GM12878 (cell line): ENCODE measurements around the gene DOHH. TPM values are rescaled to one million over a fixed set of nuclear protein-coding genes. Genes with fewer than 3 reads are reported as not detected.

Experiments used
- ATAC-seq: fragments of 200-7000 bp; cut with Tn5 transposase; 3 replicates; pipeline ENCODE4 v1.9.1; 2020; ENCODE audit warnings: mild to moderate bottlenecking, moderate library complexity
- BruUV-seq: library from RNA; stranded (reverse); fragments of 400-500 nt; replicated peaks from 2 replicates; lab custom pipeline; 2021; lab: Mats Ljungman, UMichigan
- CTCF ChIA-PET: fragments of 300-600 bp; sonication (Branson Sonifier 250); formaldehyde crosslinking; extraction: SDS; loops from one replicate; lab custom pipeline; 2021; ENCODE audit warnings: inconsistent platforms; lab: Yijun Ruan, JAX
- POLR2A ChIA-PET: fragments of 350-600 bp; formaldehyde crosslinking; extraction: SDS; loops from one replicate; lab custom pipeline; 2021; ENCODE audit warnings: inconsistent platforms; lab: Charles Lee
- RAD21 ChIA-PET: fragments of 300-600 bp; sonication (Branson Sonifier 250); formaldehyde crosslinking; loops from one replicate; lab custom pipeline; 2023; ENCODE audit warnings: antibody characterized with exemption; ENCODE audit not compliant: unreplicated experiment; lab: Charles Lee
- SMC1A ChIA-PET: fragments of 300-600 bp; sonication (Branson Sonifier 250); formaldehyde crosslinking; loops from one replicate; lab custom pipeline; 2023; ENCODE audit not compliant: unreplicated experiment, uncharacterized antibody; lab: Charles Lee
- DNase-seq: peaks from one replicate; pipeline ENCODE4 v3.0.0-alpha.2; 2011; ENCODE audit warnings: low read depth, low spot score
- FAIRE-seq: peaks from 3 replicates; lab custom pipeline; 2011; peaks lifted over from hg19 to GRCh38; lab: Jason Lieb, UNC
- H2AFZ ChIP-seq: 2 replicates; pipeline ENCODE4 v1.6.0; 2011; ENCODE audit warnings: low read depth, low read length, control low read depth; ENCODE audit not compliant: control insufficient read depth
- H3K27ac ChIP-seq: 2 replicates; pipeline ENCODE4 v1.5.1; 2011; ENCODE audit warnings: control low read depth; ENCODE audit not compliant: control insufficient read depth, insufficient read depth
- H3K27me3 ChIP-seq, 2 experiments: replicated peaks in 1 of 2; 2 replicates each; pipeline versions ENCODE4 v1.6.0 to v1.6.1; 2011; ENCODE audit warnings: low read length in 1 of 2; ENCODE audit not compliant: control insufficient read depth in 2 of 2, insufficient read depth in 2 of 2
- H3K36me3 ChIP-seq, 2 experiments: 2 replicates each; pipeline ENCODE4 v1.5.1; 2011; ENCODE audit warnings: low read length in 1 of 2; ENCODE audit not compliant: control insufficient read depth in 2 of 2, insufficient read depth in 2 of 2
- H3K4me1 ChIP-seq: 2 replicates; pipeline ENCODE4 v1.6.1; 2011; ENCODE audit warnings: mild to moderate bottlenecking, low read length, moderate library complexity, mixed read lengths; ENCODE audit not compliant: control insufficient read depth, insufficient read depth
- H3K4me2 ChIP-seq: 2 replicates; pipeline ENCODE4 v1.6.0; 2011; ENCODE audit warnings: control low read depth; ENCODE audit not compliant: control insufficient read depth, insufficient read depth
- H3K4me3 ChIP-seq: fragments of 200-600 bp; sonication (generic); 2 replicates; pipeline ENCODE4 v1.5.1; 2016
- H3K79me2 ChIP-seq: 2 replicates; pipeline ENCODE4 v1.6.0; 2011; ENCODE audit warnings: low read length; ENCODE audit not compliant: control insufficient read depth, insufficient read depth
- H3K9ac ChIP-seq: 2 replicates; pipeline ENCODE4 v1.8.0; 2011; ENCODE audit warnings: low read length, control low read depth, mixed read lengths; ENCODE audit not compliant: control insufficient read depth, insufficient read depth
- H3K9me3 ChIP-seq: replicated peaks from 3 replicates; pipeline ENCODE4 v1.5.1; 2011; ENCODE audit warnings: mild to moderate bottlenecking, low read length; ENCODE audit not compliant: control insufficient read depth, insufficient read depth
- H4K20me1 ChIP-seq: 2 replicates; pipeline ENCODE4 v1.6.0; 2011; ENCODE audit not compliant: control insufficient read depth, insufficient read depth
- BRCA1 ChIP-seq: IDR thresholded peaks from 2 replicates; pipeline ENCODE4 v1.6.1; 2011; ENCODE audit warnings: low read depth, low read length, improper control_type of control experiment
- CEBPZ ChIP-seq: fragments of 150-350 bp; IDR thresholded peaks from 2 replicates; pipeline ENCODE4 v1.6.1; 2016; ENCODE audit warnings: low read depth, low read length
- E2F8 ChIP-seq: fragments of 450-650 bp; IDR thresholded peaks from 2 replicates; pipeline ENCODE4 v1.6.1; 2018; ENCODE audit warnings: mild to moderate bottlenecking, low read depth, moderate library complexity; ENCODE audit not compliant: partially characterized antibody
- HDAC6 ChIP-seq: fragments of 200-600 bp; sonication (generic); IDR thresholded peaks from one replicate; pipeline ENCODE4 v1.8.0; 2017; ENCODE audit warnings: antibody characterized with exemption; ENCODE audit not compliant: unreplicated experiment
- IKZF1 ChIP-seq: fragments of 450-650 bp; conservative IDR thresholded peaks from 2 replicates; pipeline ENCODE4 v1.6.1; 2017; ENCODE audit warnings: antibody characterized with exemption, mild to moderate bottlenecking
- IRF4 ChIP-seq: IDR thresholded peaks from 2 replicates; pipeline ENCODE4 v1.6.1; 2011; ENCODE audit warnings: low read depth, low read length
- MEF2A ChIP-seq: IDR thresholded peaks from 2 replicates; pipeline ENCODE4 v1.6.1; 2011; ENCODE audit warnings: low read depth, mild to moderate bottlenecking, low read length, moderate library complexity; ENCODE audit not compliant: insufficient read depth
- MTA2 ChIP-seq: fragments of 450-650 bp; IDR thresholded peaks from 2 replicates; pipeline ENCODE4 v1.6.1; 2016; ENCODE audit warnings: low read depth, mild to moderate bottlenecking, moderate library complexity
- MYC ChIP-seq: IDR thresholded peaks from 2 replicates; pipeline ENCODE4 v1.6.1; 2011; ENCODE audit warnings: mild to moderate bottlenecking, low read length, moderate library complexity, inconsistent platforms; ENCODE audit not compliant: insufficient read depth, insufficient replicate concordance, insufficient read length, severe bottlenecking
- NFXL1 ChIP-seq: fragments of 450-650 bp; IDR thresholded peaks from 2 replicates; pipeline ENCODE4 v1.6.1; 2017; ENCODE audit warnings: antibody characterized with exemption, mild to moderate bottlenecking, borderline replicate concordance
- NFYA ChIP-seq: IDR thresholded peaks from 2 replicates; pipeline ENCODE4 v1.6.1; 2011; ENCODE audit warnings: low read depth, mild to moderate bottlenecking, low read length, improper control_type of control experiment, borderline replicate concordance
- NRF1 ChIP-seq: conservative IDR thresholded peaks from 2 replicates; pipeline ENCODE4 v1.6.1; 2011; ENCODE audit warnings: mild to moderate bottlenecking, low read depth, low read length, improper control_type of control experiment
- PML ChIP-seq: IDR thresholded peaks from 2 replicates; pipeline ENCODE4 v1.6.1; 2012; ENCODE audit warnings: low read length, inconsistent platforms
- RELA ChIP-seq: fragments of 450-650 bp; IDR thresholded peaks from 2 replicates; pipeline ENCODE4 v1.8.0; 2014; ENCODE audit warnings: borderline replicate concordance; ENCODE audit not compliant: partially characterized antibody
- RUNX3 ChIP-seq: IDR thresholded peaks from 2 replicates; pipeline ENCODE4 v1.6.1; 2012; ENCODE audit warnings: low read length, inconsistent platforms
- SPI1 ChIP-seq: IDR thresholded peaks from 2 replicates; pipeline ENCODE4 v1.6.1; 2011; ENCODE audit warnings: low read depth, mild to moderate bottlenecking, low read length, moderate library complexity, borderline replicate concordance; ENCODE audit not compliant: insufficient read depth
- ZBED1 ChIP-seq: IDR thresholded peaks from 2 replicates; pipeline ENCODE4 v1.6.1; 2016; ENCODE audit warnings: borderline replicate concordance
- ZNF274 ChIP-seq: IDR thresholded peaks from one replicate; pipeline ENCODE4 v1.8.0; 2011; ENCODE audit not compliant: insufficient read length, insufficient read depth
- ZNF384 ChIP-seq: IDR thresholded peaks from 2 replicates; pipeline ENCODE4 v1.6.1; 2012; ENCODE audit warnings: low read depth, mild to moderate bottlenecking, low read length, improper control_type of control experiment, borderline replicate concordance
- ZSCAN29 ChIP-seq: fragments of 450-650 bp; IDR thresholded peaks from 2 replicates; pipeline ENCODE4 v1.6.1; 2017; ENCODE audit warnings: mild to moderate bottlenecking, moderate library complexity
- WGBS: methylation state at CpG from one replicate; pipeline ENCODE4 v1.1.6; 2016; ENCODE audit warnings: low lambda C conversion rate; ENCODE audit not compliant: insufficient replicate concordance, insufficient coverage; ENCODE audit errors: missing lambda C conversion rate; 5-methylcytosine and 5-hydroxymethylcytosine counted together
- in situ Hi-C: fragments of 300-500 bp; cut with MboI; formaldehyde crosslinking; loops from 9 replicates; pipeline ENCODE4 v1.14.3; 2018; ENCODE audit warnings: mixed read lengths
- intact Hi-C: fragments of 100-400 bp; cut with micrococcal nuclease; formaldehyde crosslinking; loops from one replicate; pipeline ENCODE4 v1.14.2; 2022; ENCODE audit not compliant: unreplicated experiment
- polyA plus RNA-seq, 11 experiments: library from polyadenylated mRNA; depleted of rRNA in 4 of 11; unstranded in 6 of 11; stranded (reverse) in 5 of 11; fragments of >200 nt; fragmentation: Nextera tagmentation in 4 of 11; fragmentation: Illumina TruSeq in 1 of 11; extraction: Ambion mirVana in 4 of 11; extraction: Trizol in 1 of 11; gene quantifications; 1 replicate in 1 of 11; 2 replicates in 10 of 11; pipeline versions ENCODE4 v1.2.1 to v1.2.3, GENCODE V29; 2011 to 2016; ENCODE audit warnings: inconsistent platforms in 2 of 11, missing spikeins in 2 of 11, low read depth in 1 of 11
- total RNA-seq, 4 experiments: library from RNA; depleted of rRNA in 3 of 4; stranded (reverse); fragments of >200 nt in 3 of 4; fragmentation: Illumina TruSeq in 1 of 4; extraction: Trizol in 1 of 4; gene quantifications; 2 replicates each; pipeline versions ENCODE4 v1.2.1 to v1.2.3, GENCODE V29; 2013 to 2021

Gene DOHH
- total and polyA plus RNA-seq, 10 of the 15 experiments (the other 5 are each of a cell fraction or from before 2014, with no cell fraction given) = 0.11 to 28.6 (median 11.7) TPM

DNA sequence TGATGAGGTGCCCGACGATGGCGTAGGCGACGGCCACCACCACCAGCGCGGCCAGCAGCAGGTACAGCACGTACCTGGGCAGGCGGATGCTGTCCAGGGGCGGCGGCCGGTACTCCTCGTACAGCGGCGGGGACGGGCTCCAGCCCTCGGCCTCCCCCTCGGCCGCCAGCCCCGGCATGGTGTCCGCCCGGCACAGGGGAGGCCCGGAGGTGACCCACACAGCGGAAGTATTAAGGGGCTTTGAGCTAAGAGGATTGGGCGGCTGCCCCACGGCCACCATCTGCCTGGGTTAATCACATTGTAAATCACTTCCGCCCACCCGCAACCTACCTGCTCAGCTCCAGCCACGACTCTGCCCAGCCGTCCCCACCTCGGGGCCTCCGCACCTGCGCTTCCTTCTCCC is 17.2 kb downstream of the DOHH start, which contains the start of gene SMIM44:
SMIM44 (minus strand) TSS at position 216 of the 403 bp plus-strand sequence; CDS start at position 178, 38 bp downstream.
- ChIA-PET SMC1A (no interaction called here), CTCF (interaction anchor here (1.1 to 3.4 kb wide), 5 partner anchors 156 to 180 kb away, joined by 3 to 38 read pairs (median 4); no protein-coding TSS in a partner anchor), RAD21 (interaction anchor here (1.3 kb wide), 1 partner anchor 17 kb away, joined by 3 read pairs; the partner anchor contains the start of gene DOHH), POLR2A (interaction anchor here (1.2 kb wide), 1 partner anchor 184 kb away, joined by 3 read pairs; no protein-coding TSS in a partner anchor)
- ATAC-seq (no peak), DNase-seq (no peak), FAIRE-seq (no peak)
- Histone ChIP-seq H3K27me3 (peaks cover 0 to 2% of the 10 kb centered on the region in 2 experiments; a peak in 3 of 4 replicates), H3K4me2 (no peak within 1 kb of the TSS), H3K9me3 (no peaks in the 10 kb centered on the region), H3K79me2 (no peaks in the 10 kb centered on the region), H3K4me3 (no peak within 1 kb of the TSS), H3K4me1 (no peaks in the 10 kb centered on the region), H4K20me1 (no peaks in the 10 kb centered on the region), H2AFZ (no peak within 1 kb of the TSS), H3K9ac (no peak within 1 kb of the TSS), H3K27ac (no peak within 1 kb of the TSS), H3K36me3 (no peaks in the 10 kb centered on the region)
- no TSS peak for BruUV-seq
- intact Hi-C loops (no loop called here), in situ Hi-C loops (no loop called here)
- 72% methylated on average over 33 of the region's 33 CpGs for WGBS
- TF ChIP-seq PML = no peak
- TF ChIP-seq ZNF274 = no peak
- no peak for TF ChIP-seq HDAC6
- no peak for TF ChIP-seq CEBPZ
- TF ChIP-seq ZNF384 = no peak
- no peak for TF ChIP-seq NRF1
- TF ChIP-seq IKZF1 = no peak
- no peak for TF ChIP-seq BRCA1
- no peak for TF ChIP-seq NFXL1
- TF ChIP-seq MTA2 = no peak
- TF ChIP-seq SPI1 = no peak
- TF ChIP-seq ZBED1 = no peak
- TF ChIP-seq RUNX3 = no peak
- no peak for TF ChIP-seq ZSCAN29
- no peak for TF ChIP-seq MEF2A
- no peak for TF ChIP-seq MYC
- no peak for TF ChIP-seq E2F8
- no peak for TF ChIP-seq IRF4
- no peak for TF ChIP-seq NFYA
- TF ChIP-seq RELA = no peak
